Measurements from ENCODE around the gene MT1B. TPM values are rescaled to one million over a fixed set of nuclear protein-coding genes. Genes with fewer than 3 reads are reported as not detected.
A peak's percentile ranks its signal among the peaks of the same experiment; 100 is the strongest.
"Not testable (repeated sequence)": the region's sequence is repeated elsewhere in the genome, so short reads cannot be mapped to it uniquely, and the experiment has no call there.

Gene MT1B
- total RNA-seq, 2 donors from 2014 or later: not detected

DNA sequence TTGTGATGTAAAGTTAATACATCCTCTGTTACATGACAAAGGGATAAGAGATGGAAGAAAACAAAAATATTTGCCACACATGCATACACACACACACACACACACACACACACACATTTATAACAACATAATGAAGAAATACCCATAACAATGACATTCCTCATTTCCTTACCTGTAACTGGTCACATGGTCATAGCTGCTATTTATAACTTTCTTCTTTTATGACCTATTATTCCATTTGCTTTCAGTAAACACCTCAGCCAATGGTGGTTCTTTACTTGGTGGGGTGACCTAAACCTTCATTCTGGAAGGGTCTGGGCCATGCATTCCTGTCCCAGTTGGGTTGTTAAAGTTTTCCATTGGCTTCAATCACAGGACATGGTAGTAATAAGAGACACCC, 38.0 kb upstream of the MT1B start:
- Mint-ChIP-seq H3K27me3 (no peaks in the 10 kb centered on the region), H3K27ac (peak overlapping the region; percentile 96), H3K4me1 (peaks cover 47% of the 10 kb centered on the region), H3K4me3 (peak overlapping the region; percentile 98), H3K9me3 (no peaks in the 10 kb centered on the region), H3K36me3 (ENCODE audit: low read depth) (peaks cover 13% of the 10 kb centered on the region)
- ATAC-seq (replicated peaks): no peak

DNA sequence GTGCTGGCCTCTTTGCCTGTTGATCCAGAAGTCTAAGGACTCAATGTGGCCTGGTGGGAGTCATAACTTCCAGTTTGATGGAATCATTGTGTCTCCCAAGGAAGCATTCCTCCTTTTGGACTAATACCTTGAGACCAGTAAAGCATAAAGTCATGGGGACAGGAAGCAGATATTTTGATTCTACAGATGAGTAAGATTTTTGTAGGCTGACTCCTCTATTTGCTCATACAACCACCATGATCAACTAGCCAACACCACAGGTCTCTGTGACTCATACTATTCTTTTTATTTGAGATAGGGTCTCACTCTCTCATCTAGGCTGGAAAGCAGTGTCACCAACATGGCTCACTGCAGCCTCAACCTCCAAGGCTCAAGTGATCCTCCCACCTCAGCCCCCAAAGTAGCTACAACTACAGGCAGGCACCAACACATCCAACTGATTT, 37.1 kb upstream of the MT1B start:
- Mint-ChIP-seq H3K27ac (peak overlapping the region; percentile 96), H3K4me3 (peak overlapping the region; percentile 98), H3K4me1 (peaks cover 43% of the 10 kb centered on the region)

DNA sequence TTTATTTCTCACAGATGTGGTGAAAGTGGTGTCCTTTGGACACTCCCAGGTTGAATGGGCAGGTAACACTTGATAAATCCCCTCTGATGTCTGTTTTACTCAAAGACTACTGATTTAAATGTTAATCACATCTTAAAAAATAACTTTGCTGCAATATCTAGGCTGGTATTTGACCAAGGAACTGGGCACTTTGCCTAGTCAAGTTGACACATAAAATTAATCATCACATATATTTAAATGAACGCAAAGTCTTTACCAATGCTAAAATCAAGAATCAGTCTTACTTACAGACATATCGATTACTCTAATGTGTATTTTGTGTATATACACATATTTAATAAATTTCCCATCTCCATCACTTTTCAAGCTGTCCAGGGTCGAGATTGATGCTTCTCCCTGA, 36.3 kb upstream of the MT1B start:
- peak overlapping the region; percentile 96 for H3K27ac Mint-ChIP-seq
- no peaks in the 10 kb centered on the region for H3K9me3 Mint-ChIP-seq
- no peaks in the 10 kb centered on the region for H3K27me3 Mint-ChIP-seq
- peaks cover 6% of the 10 kb centered on the region for H3K36me3 Mint-ChIP-seq (ENCODE audit: low read depth)
- peaks cover 39% of the 10 kb centered on the region for H3K4me1 Mint-ChIP-seq
- peak overlapping the region; percentile 98 for H3K4me3 Mint-ChIP-seq
- ATAC-seq (replicated peaks): no peak

More for the DNA sequence above, 37.1 kb upstream of the MT1B start:
- ATAC-seq (replicated peaks): peak; percentile 72
- no peaks in the 10 kb centered on the region for H3K27me3 Mint-ChIP-seq
- H3K36me3 Mint-ChIP-seq (ENCODE audit: low read depth): peaks cover 7% of the 10 kb centered on the region
- H3K9me3 Mint-ChIP-seq: no peaks in the 10 kb centered on the region

DNA sequence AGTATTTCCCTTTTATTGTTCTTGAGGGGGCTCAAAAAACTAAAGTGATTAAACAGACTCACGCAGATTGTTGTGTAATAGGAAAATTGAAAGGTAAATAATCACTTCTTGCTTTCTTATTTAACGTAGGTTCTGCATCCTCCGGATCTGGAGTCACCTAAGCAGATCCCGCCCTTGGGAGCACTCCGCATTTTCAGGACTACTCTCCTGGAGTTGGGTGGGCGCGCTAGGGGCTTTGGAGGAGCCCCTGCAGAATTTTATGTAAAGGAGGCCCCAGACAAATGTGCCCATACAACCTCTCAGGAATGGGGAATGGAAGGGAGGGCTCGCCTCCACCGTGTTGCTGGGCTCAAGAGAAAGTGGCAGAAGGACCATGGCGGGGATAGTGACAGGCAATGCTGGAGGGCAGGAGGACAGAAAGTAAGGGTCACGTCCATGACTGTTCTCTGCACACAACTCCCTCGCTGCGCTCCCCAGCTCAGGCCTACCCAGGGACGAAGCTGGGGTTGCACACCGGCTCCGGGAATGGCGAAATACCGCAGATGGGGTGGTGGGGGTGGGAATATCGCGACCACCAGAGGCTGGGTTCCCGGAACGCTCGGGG, 35.0 kb upstream of the MT1B start:
- H3K4me3 Mint-ChIP-seq: peak overlapping the region; percentile 67
- peaks cover 6% of the 10 kb centered on the region for H3K36me3 Mint-ChIP-seq (ENCODE audit: low read depth)
- no peaks in the 10 kb centered on the region for H3K27me3 Mint-ChIP-seq
- no peak overlapping the region for H3K27ac Mint-ChIP-seq
- no peaks in the 10 kb centered on the region for H3K9me3 Mint-ChIP-seq
- no peak for ATAC-seq (replicated peaks)
- peaks cover 26% of the 10 kb centered on the region for H3K4me1 Mint-ChIP-seq

GRCh38 chr16:56617212-56618085, 34.2 kb upstream of the MT1B start:
- H3K4me1 Mint-ChIP-seq: peaks cover 24% of the 10 kb centered on the region
- H3K27me3 Mint-ChIP-seq: no peaks in the 10 kb centered on the region
- H3K9me3 Mint-ChIP-seq: no peaks in the 10 kb centered on the region
- peaks cover 4% of the 10 kb centered on the region for H3K36me3 Mint-ChIP-seq (ENCODE audit: low read depth)
- no peak overlapping the region for H3K27ac Mint-ChIP-seq
- ATAC-seq (replicated peaks): peak; percentile 51
- peak overlapping the region; percentile 67 for H3K4me3 Mint-ChIP-seq

DNA sequence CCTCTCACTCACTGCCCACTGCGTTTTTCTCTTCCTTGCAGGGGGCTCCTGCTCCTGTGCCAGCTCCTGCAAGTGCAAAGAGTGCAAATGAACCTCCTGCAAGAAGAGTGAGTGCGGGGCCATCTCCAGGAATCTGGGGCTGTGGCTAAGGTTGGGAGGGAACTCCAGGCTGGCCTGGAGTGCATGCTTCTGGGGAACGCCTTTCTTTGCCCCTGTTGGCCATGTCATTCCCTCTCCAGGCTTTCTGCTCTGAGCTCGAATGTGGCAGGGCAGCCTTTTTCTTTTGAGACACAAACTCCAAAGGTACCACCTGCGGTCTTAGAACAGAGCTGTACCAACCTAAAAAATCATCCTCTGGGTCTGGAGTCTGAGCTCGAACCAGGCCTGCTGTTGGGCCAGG, 33.5 kb upstream of the MT1B start:
- H3K27me3 Mint-ChIP-seq: no peaks in the 10 kb centered on the region
- no peaks in the 10 kb centered on the region for H3K36me3 Mint-ChIP-seq (ENCODE audit: low read depth)
- peak overlapping the region; percentile 67 for H3K4me3 Mint-ChIP-seq
- no peaks in the 10 kb centered on the region for H3K9me3 Mint-ChIP-seq
- no peak for ATAC-seq (replicated peaks)
- H3K27ac Mint-ChIP-seq: no peak overlapping the region
- peaks cover 22% of the 10 kb centered on the region for H3K4me1 Mint-ChIP-seq

GRCh38 chr16:56620339-56620897, 31.3 kb upstream of the MT1B start:
- peaks cover 6% of the 10 kb centered on the region for H3K4me1 Mint-ChIP-seq
- no peaks in the 10 kb centered on the region for H3K36me3 Mint-ChIP-seq (ENCODE audit: low read depth)
- no peak for ATAC-seq (replicated peaks)
- no peak overlapping the region for H3K27ac Mint-ChIP-seq
- no peak overlapping the region for H3K4me3 Mint-ChIP-seq
- no peaks in the 10 kb centered on the region for H3K27me3 Mint-ChIP-seq
- no peaks in the 10 kb centered on the region for H3K9me3 Mint-ChIP-seq

DNA sequence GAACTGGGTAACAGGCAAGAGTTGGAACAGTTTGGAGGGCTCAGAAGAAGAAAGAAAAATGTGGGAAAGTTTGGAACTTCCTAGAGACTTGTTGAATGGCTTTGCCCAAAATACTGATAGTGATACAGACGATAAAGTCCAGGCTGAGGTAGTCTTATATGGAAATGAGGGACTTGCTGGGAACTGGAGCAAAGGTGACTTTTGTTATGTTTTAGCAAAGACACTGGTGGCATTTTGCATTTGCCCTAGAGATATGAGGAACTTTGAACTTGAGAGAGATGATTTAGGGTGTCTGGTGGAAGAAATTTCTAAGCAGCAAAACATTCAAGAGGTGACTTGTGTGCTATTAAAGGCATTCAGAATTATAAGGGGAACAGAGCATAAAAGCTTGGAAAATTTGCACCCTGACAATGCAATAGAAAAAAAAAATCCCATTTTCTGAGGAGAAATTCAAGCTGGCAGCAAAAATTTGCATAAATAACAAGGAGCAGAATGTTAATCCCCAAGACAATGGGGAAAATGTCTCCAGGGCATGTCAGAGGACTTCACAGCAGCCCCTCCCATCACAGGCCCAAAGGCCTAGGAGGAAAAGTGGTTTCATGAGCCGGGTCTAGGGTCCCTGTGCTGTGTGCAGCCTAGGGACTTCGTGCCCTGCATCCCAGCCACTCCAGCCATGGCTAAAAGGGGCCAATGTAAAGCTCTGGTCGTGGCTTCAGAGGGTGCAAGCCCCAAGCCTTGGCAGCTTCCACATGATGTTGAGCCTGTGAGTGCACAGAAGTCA, 29.8 kb upstream of the MT1B start:
- not testable (repeated sequence) for H3K4me3 Mint-ChIP-seq; H3K27me3 Mint-ChIP-seq; H3K36me3 Mint-ChIP-seq (ENCODE audit: low read depth); ATAC-seq (replicated peaks); H3K27ac Mint-ChIP-seq; H3K9me3 Mint-ChIP-seq
- H3K4me1 Mint-ChIP-seq: peaks cover 11% of the 10 kb centered on the region

DNA sequence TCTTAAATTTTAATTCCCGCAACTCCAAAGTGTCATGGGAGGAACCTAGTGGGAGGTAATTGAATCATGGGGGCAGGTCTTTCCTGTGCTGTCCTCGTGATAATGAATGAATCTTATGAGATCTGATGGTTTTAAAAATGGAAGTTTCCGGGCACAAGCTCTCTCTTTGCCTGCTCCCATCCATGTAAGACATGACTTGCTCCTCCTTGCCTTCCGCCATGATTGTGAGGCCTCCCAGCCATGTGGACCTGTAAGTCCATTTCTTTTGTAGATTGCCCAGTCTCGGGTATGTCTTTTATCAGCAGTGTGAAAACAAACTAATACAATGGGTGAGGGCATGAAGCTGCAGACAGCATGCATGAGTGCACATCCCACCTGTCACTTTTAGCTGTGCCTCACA, 28.5 kb upstream of the MT1B start:
- not testable (repeated sequence) for ATAC-seq (replicated peaks); H3K36me3 Mint-ChIP-seq (ENCODE audit: low read depth); H3K4me3 Mint-ChIP-seq; H3K9me3 Mint-ChIP-seq; H3K27ac Mint-ChIP-seq; H3K27me3 Mint-ChIP-seq
- peaks cover 11% of the 10 kb centered on the region for H3K4me1 Mint-ChIP-seq

- no peak overlapping the region for H3K4me3 Mint-ChIP-seq
- peaks cover 4% of the 10 kb centered on the region for H3K27me3 Mint-ChIP-seq
- no peak overlapping the region for H3K27ac Mint-ChIP-seq
- no peaks in the 10 kb centered on the region for H3K9me3 Mint-ChIP-seq
- no peak for ATAC-seq (replicated peaks)
- peaks cover 11% of the 10 kb centered on the region for H3K4me1 Mint-ChIP-seq
- no peaks in the 10 kb centered on the region for H3K36me3 Mint-ChIP-seq (ENCODE audit: low read depth)
Observed at GRCh38 chr16:56623637-56624036, 28.0 kb upstream of the MT1B start.

DNA sequence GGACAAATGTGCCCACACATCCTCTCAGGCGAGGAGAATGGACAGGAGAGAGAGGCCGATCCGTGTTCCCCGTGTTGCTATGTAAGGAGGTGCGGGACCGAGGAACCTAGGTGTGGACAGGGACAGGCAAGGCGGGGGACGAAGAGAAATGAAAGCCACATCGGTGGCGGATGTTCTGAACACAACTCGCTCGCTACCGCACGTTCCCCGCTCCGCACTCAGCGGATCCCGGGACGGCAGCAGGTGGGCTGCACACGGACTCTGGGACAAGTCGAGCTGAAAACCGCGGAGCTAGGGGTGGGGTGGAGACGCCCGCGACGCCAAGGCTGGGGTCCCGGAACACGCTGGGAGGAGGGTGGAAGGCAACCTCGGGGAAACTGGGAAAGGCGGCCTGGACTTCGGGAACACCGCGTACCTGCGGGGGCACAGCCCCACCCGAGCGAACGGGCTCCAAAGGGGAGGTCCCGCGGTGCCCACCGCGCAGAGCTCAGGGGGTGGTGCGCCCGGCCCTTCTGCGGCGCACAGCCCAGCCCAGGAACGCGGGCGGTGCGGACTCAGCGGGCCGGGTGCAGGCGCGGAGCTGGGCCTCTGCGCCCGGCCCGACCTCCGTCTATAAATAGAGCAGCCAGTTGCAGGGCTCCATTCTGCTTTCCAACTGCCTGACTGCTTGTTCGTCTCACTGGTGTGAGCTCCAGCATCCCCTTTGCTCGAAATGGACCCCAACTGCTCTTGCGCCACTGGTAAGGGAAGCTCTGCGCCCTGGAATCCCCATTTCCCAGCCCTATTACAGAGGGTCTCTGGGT, 26.3 kb upstream of the MT1B start, which contains the start of gene MT1E:
Gene MT1E (plus strand): TSS at position 642 of the 803 bp plus-strand sequence. CDS start 71 bp downstream, at position 713.
- peak; percentile 82 for ATAC-seq (replicated peaks)
- Mint-ChIP-seq H3K4me3 (peak within 1 kb of the TSS; percentile 85), H3K9me3 (no peaks in the 10 kb centered on the region), H3K27ac (peak within 1 kb of the TSS; percentile 32), H3K27me3 (peaks cover 5% of the 10 kb centered on the region), H3K4me1 (peaks cover 11% of the 10 kb centered on the region), H3K36me3 (ENCODE audit: low read depth) (no peaks in the 10 kb centered on the region)

GRCh38 chr16:56625943-56626654, 25.6 kb upstream of the MT1B start:
- ATAC-seq (replicated peaks): peak; percentile 49
- H3K36me3 Mint-ChIP-seq (ENCODE audit: low read depth): no peaks in the 10 kb centered on the region
- H3K4me3 Mint-ChIP-seq: peak overlapping the region; percentile 85
- no peak overlapping the region for H3K27ac Mint-ChIP-seq
- no peaks in the 10 kb centered on the region for H3K9me3 Mint-ChIP-seq
- H3K27me3 Mint-ChIP-seq: peaks cover 6% of the 10 kb centered on the region
- H3K4me1 Mint-ChIP-seq: peaks cover 11% of the 10 kb centered on the region

- Mint-ChIP-seq H3K36me3 (ENCODE audit: low read depth) (no peaks in the 10 kb centered on the region), H3K4me3 (peak overlapping the region; percentile 85), H3K9me3 (no peaks in the 10 kb centered on the region), H3K4me1 (peaks cover 12% of the 10 kb centered on the region), H3K27me3 (peaks cover 12% of the 10 kb centered on the region), H3K27ac (no peak overlapping the region)
- ATAC-seq (replicated peaks): no peak
Observed at GRCh38 chr16:56626685-56627084, 25.0 kb upstream of the MT1B start.

Data from activated T-helper 17 cell treated with anti-CD3 and anti-CD28 coated beads, Interleukin-2, amount 50 U/mL, for 72 hours (primary cell).